Lower lobe of right lung (tissue), 2 donors: Measurements from ENCODE around the gene DGKI. TPM values are rescaled to one million over a fixed set of nuclear protein-coding genes. Genes with fewer than 3 reads are reported as not detected.

Source experiments
- ATAC-seq, 2 donors: fragments of 200-7000 bp; cut with Tn5 transposase; one replicate each; pipeline ENCODE4 v1.9.1; 2020 to 2022; ENCODE audit warnings: mild to moderate bottlenecking in 2 of 2, moderate library complexity in 2 of 2
- DNase-seq: peaks from one replicate; pipeline ENCODE4 v3.0.0-alpha.2; 2020
- H3K27ac ChIP-seq: fragments of 200-600 bp; one replicate; pipeline ENCODE4 v1.8.0; 2022
- H3K27me3 ChIP-seq: fragments of 200-600 bp; one replicate; pipeline ENCODE4 v1.8.0; 2022; ENCODE audit warnings: low read depth
- H3K36me3 ChIP-seq: fragments of 200-600 bp; one replicate; pipeline ENCODE4 v1.8.0; 2022; ENCODE audit warnings: mild to moderate bottlenecking
- H3K4me1 ChIP-seq: fragments of 200-600 bp; one replicate; pipeline ENCODE4 v1.8.0; 2022
- H3K4me3 ChIP-seq: fragments of 200-600 bp; one replicate; pipeline ENCODE4 v1.8.0; 2022; ENCODE audit warnings: mild to moderate bottlenecking
- H3K9me3 ChIP-seq: fragments of 200-600 bp; one replicate; pipeline ENCODE4 v1.8.0; 2022
- CTCF ChIP-seq: fragments of 200-600 bp; IDR thresholded peaks from one replicate; pipeline ENCODE4 v1.8.0; 2022; ENCODE audit warnings: antibody characterized with exemption, mild to moderate bottlenecking
- intact Hi-C: fragments of 100-400 bp; cut with DNase I; formaldehyde crosslinking; loops from one replicate; pipeline ENCODE4 v1.11.0; 2022
- total RNA-seq: library from RNA; stranded (reverse); fragmentation: NEBNext Ultra II Directional; extraction: Animal tissue kit (Norgen Biotek cat#: 25700); gene quantifications from one replicate; pipeline ENCODE4 v1.2.1, GENCODE V29; 2021
- donor health status: DM: no; HTN: yes; CAD: no; lungs with severe emphysema.

Gene DGKI
- total RNA-seq, 1 donor from 2014 or later, result 0.09 TPM

DNA sequence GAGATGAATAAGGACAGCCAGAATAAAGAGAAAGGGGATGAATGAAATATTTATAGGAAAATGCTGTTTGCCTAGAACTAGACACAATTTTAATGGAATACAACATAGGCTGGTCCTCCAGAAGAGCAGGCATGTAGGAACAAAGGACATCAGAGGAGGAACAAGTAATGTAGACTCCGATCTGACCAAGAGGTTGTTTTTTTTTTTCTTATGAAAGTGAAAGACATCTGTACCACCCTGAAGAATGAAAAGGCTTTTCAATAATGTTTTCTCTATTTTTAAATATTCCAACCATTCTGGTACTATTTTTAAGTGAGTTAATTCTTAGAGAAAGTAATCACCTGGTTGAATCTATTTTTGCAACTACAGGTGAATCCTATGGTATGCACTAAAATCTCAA, 366.4 kb downstream of the DGKI start:
- DNase-seq (no peak), ATAC-seq (no peak)
- TF ChIP-seq CTCF, result no peak
- no peak overlapping the region for H3K27ac ChIP-seq
- no peak overlapping the region for H3K4me3 ChIP-seq
- no peaks in the 10 kb centered on the region for H3K4me1 ChIP-seq
- no peaks in the 10 kb centered on the region for H3K36me3 ChIP-seq
- H3K9me3 ChIP-seq, result no peaks in the 10 kb centered on the region
- H3K27me3 ChIP-seq, result no peaks in the 10 kb centered on the region
- intact Hi-C loops, result no loop called here

GRCh38 chr7:137476937-137477336, 369.8 kb downstream of the DGKI start:
- Histone ChIP-seq H3K27me3 (no peaks in the 10 kb centered on the region), H3K4me3 (no peak overlapping the region), H3K4me1 (no peaks in the 10 kb centered on the region), H3K36me3 (no peaks in the 10 kb centered on the region), H3K9me3 (no peaks in the 10 kb centered on the region), H3K27ac (no peak overlapping the region)
- intact Hi-C loops, result no loop called here
- no peak for ATAC-seq
- no peak for TF ChIP-seq CTCF
- DNase-seq, result no peak

GRCh38 chr7:137475966-137476365, 370.8 kb downstream of the DGKI start:
- DNase-seq (no peak), ATAC-seq (no peak)
- H3K27ac ChIP-seq, result no peak overlapping the region
- no peak for TF ChIP-seq CTCF
- no peaks in the 10 kb centered on the region for H3K36me3 ChIP-seq
- H3K27me3 ChIP-seq, result no peaks in the 10 kb centered on the region
- no peaks in the 10 kb centered on the region for H3K4me1 ChIP-seq
- intact Hi-C loops, result no loop called here
- no peaks in the 10 kb centered on the region for H3K9me3 ChIP-seq
- no peak overlapping the region for H3K4me3 ChIP-seq

GRCh38 chr7:137474540-137475026, 372.2 kb downstream of the DGKI start:
- intact Hi-C loops, result no loop called here
- H3K27me3 ChIP-seq, result no peaks in the 10 kb centered on the region
- H3K27ac ChIP-seq, result no peak overlapping the region
- TF ChIP-seq CTCF, result no peak
- H3K4me3 ChIP-seq, result no peak overlapping the region
- ATAC-seq (no peak), DNase-seq (no peak)
- no peaks in the 10 kb centered on the region for H3K4me1 ChIP-seq
- H3K36me3 ChIP-seq, result no peaks in the 10 kb centered on the region
- no peaks in the 10 kb centered on the region for H3K9me3 ChIP-seq

GRCh38 chr7:137471128-137471527, 375.6 kb downstream of the DGKI start:
- H3K27ac ChIP-seq, result no peak overlapping the region
- no peaks in the 10 kb centered on the region for H3K36me3 ChIP-seq
- no peak overlapping the region for H3K4me3 ChIP-seq
- H3K27me3 ChIP-seq, result no peaks in the 10 kb centered on the region
- no peak for TF ChIP-seq CTCF
- H3K4me1 ChIP-seq, result no peaks in the 10 kb centered on the region
- intact Hi-C loops, result no loop called here
- ATAC-seq, result no peak
- DNase-seq, result no peak
- no peaks in the 10 kb centered on the region for H3K9me3 ChIP-seq

GRCh38 chr7:137469858-137470257, 376.9 kb downstream of the DGKI start:
- Histone ChIP-seq H3K4me3 (no peak overlapping the region), H3K27ac (no peak overlapping the region), H3K9me3 (no peaks in the 10 kb centered on the region), H3K4me1 (no peaks in the 10 kb centered on the region), H3K36me3 (no peaks in the 10 kb centered on the region), H3K27me3 (no peaks in the 10 kb centered on the region)
- TF ChIP-seq CTCF, result no peak
- DNase-seq, result no peak
- no peak for ATAC-seq
- intact Hi-C loops, result no loop called here
